GM18526 (cell line): ENCODE measurements around the gene KCNT2.

Source experiments
- POLR2A ChIP-seq: IDR thresholded peaks from 3 replicates; pipeline ENCODE4 v1.6.1; 2011; ENCODE audit not compliant: insufficient read length; ENCODE audit errors: extremely low read depth

The KCNT2 gene

DNA sequence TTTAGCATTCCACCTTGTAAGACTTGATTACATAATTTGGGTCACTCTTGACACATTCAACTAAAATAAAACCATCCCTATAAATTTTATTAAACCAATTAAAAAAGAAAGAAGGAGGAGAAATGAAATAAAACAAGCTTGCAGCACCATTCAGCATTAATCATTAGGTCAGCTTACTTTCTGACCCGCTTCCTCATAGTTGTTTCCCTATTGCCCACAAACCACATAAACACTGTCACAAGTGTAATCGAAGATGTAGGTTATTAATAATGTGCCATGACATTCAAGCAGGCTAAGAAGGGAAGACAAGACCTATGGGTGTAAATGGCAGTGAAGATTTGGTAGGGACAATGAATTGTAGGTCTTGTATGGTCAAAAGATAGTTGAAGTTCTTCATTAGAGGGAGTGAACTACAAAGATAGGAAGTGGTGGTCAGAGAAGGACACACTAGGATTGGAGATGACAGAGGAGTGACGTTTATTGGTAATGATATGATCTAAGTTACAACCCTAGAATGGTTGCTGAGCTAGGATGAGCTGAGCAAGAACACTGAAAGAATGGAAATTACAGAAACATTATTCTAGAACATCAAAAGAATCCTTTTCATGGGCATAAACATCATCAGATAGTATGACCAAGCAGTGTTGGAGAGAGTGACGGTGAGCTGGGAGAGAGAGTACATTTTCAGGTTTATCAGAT, 231.5 kb downstream of the KCNT2 start:
- no peak for TF ChIP-seq POLR2A

DNA sequence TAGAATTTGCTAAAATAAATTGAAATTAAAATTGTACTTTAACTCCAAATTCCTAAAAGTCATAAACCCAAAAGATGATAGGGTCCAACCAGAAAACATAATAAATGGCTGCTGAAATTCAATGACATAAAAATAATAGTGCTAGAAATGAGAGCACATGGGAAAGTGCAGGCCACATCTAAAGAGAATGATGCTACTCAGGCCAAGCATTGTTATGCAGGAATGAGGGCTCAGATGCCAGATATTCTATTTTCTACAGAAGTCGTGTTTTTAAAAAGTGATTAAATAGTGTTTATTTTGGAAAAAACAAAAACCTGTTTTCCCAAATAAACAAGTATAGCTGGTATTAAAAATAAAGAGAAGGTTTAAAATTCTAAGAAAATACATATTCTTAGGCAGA, 234.4 kb downstream of the KCNT2 start:
- no peak for TF ChIP-seq POLR2A

DNA sequence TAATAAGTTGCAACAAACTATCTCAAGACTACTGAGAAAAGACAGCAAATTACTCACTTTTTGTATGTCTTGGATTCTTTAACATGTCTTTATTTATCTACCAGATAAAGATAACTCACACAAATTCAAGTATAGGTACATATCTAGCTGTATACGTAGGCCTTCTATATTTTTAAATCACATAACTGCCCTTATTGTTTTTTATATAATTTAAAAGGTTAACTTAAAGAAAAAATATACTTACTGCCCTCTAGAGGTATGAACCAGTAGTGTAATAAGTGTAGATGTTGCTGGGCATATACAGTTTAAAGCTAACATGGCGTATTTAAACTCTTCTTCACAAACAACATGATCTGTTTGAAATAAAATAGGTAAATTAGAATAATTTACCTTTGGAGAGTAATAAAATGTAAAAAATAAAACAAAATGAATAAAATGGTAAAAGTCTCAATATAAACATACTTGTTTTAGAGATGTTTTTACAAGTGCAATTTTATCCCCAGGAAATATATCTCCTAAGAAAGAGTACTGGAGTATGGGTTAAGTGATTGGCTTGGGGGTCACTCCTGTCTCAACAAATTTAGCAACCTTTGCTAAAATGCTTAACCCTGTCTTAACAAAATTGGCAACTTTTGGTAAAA, 235.2 kb downstream of the KCNT2 start:
- TF ChIP-seq POLR2A = no peak

DNA sequence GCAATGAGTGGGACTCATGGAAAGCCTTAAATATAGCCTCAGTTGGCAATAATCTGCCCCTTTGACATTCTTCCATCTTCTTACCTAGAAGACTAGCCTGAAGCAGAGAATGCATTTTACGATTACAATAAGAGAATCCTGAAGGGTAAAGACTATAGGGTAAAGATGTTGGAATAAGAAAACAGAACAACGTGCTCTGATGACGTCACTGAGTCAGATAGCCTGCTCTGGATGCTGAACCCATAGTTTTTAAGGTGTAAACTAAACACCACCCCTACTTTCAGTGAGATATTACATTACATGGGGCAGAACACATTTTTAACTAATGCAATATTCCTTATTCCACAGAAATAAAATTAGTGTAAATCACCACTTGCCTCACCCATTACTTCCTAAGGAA, 240.4 kb downstream of the KCNT2 start:
- TF ChIP-seq POLR2A = no peak

DNA sequence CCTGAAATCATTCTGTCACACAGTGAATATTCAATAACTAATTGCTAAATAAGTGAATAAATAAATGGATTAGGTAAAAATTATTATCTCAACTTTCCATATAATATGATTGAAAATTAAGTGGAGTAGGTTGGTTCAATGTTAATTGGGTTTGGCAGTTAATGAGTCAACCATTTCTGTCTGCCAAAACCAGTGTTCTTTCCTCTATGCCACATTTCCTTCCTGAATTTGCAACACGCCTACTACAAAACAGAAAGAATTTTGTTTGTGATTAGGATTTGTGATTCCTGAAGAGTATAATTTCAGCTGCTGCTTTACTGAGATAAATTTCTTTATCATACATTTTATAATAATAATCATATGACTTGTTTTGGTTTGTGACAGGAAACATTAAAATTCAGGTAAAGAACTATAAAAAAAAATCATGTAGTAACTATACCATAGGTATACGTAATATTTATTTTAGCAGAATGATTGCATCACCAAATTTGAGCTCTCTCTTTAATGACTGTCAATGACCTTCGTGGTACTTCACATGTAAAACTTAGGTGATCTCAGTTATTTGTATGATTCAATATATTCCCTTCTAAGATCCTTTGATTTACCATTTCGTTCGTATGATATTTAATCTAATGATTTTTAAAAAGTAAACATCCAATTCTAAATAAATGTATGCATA, 241.3 kb downstream of the KCNT2 start:
- TF ChIP-seq POLR2A = no peak

DNA sequence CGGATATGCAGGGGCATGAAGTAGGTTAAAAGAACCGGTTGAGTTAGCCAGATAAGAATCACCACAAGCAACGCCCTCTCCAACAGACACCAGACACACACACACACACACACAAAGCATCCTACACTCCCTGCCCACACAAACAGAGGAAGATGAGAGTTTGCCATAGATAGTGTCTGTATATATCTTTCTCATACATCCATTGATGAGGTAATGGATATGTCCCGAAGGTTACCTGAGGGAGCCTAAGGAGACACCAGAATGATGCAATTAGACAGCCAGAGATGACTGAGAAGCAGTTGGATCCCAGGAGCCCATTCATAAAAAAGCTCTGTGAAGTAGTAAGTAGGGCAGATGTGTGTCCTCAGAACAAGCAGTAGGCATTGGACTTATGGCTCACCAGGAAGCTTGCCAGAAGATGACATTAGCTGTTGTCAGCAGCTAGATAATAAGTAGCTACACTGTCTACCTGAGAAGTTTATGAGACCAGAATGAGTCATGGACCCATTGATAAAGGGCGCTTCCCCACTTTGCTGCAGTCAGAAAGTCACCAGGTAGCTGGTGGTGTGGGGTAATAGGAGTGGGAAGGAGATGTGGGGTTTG, 247.0 kb downstream of the KCNT2 start:
- no peak for TF ChIP-seq POLR2A

DNA sequence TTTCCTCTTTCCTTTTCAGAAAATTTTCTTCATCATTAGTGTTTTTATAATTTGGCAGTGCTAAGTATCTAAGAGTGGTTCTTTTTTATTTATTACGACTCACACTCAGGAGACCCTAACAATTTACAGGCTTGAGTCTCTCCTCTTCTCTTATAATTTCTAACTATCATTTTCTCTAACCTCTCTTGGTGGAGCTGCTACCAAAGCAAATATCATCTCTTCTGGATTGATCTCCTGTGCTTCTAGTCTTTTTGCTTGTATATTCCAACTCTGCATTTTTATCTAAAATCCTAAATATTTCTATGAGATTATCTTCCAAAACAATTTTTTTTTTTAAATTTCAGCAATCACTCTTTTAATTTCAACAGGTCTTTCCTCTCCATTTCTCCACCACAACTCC, 250.3 kb downstream of the KCNT2 start:
- no peak for TF ChIP-seq POLR2A

DNA sequence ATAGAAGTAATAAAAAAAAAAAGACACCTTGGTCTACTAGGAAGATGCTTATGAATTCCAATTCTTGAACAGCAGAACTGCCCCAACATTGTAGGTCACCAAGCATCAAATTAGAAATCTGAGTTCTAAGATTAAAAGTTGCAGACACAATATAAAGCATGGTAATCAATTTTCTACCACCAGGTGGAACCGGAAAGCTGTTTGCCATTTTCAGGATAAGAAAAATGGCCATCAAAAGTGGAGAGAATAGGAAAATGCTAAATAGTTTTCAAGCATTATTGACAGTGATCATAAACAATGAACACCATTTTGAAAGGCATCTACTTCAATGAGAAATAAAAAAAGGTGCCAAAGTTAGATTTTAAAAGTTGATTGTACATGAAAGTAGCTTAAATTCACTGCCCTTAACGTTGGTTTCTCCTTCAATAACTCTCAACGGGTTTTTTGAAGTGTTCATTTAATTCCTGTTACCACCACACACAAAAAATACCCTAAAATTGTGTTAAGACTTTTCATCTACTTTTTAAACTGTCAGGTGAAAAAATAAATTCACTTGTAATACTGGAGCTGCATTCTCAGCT, 252.9 kb downstream of the KCNT2 start:
- no peak for TF ChIP-seq POLR2A

DNA sequence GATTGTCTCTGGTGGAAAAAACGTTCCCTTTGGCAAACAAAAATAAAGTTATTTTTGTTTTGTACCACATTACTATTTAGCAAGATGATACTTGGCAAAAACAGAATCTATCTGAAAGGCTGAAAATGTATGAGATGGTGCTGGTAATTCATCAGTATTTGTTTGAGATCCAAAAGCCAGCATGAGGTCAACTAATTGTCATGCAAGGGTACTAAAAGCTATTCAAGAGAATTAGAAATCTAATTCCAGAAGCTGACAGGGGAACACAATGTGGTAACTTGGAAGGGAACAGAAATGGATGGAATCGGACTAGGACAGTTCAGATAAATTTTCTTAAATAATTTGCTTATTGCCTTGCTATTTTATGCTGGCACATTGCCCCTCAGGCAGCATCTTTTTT, 263.8 kb downstream of the KCNT2 start:
- TF ChIP-seq POLR2A = no peak

DNA sequence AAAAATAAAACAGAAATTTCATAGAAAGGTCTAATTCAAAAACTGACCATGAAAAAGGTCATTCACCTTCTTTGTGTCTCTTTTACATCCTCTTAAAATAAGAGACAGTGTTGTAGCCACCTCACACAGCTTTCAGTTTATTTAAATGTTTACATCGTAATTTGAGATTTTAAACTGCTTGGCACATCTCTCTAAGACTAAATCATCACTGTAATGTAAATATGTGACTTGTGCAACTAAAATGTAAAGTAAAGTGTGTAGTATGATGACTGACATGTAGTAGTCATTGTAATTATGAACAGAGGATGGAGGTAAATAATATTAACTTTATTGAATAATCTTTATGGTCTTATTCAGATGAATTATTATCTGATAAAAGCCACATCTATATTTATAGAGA, 283.9 kb downstream of the KCNT2 start:
- no peak for TF ChIP-seq POLR2A

DNA sequence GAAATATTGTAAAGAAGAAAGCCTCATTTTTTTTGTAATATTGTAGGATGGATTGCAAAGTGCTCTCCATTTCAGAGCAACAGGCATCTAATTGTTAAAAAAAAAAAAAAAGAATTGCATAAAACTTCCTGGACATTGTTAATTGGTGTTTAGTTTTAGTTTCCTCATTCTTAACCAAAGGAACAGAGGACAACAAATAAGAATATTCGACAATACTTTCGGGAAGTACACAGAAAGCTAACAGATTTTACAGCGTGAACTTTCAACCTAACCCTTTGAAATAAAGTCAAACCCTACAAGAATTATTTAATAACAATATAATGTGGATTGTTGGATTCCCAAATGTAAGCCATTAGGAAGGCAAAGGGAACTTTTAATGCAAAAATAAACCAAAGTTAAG, 284.4 kb downstream of the KCNT2 start:
- TF ChIP-seq POLR2A = no peak

DNA sequence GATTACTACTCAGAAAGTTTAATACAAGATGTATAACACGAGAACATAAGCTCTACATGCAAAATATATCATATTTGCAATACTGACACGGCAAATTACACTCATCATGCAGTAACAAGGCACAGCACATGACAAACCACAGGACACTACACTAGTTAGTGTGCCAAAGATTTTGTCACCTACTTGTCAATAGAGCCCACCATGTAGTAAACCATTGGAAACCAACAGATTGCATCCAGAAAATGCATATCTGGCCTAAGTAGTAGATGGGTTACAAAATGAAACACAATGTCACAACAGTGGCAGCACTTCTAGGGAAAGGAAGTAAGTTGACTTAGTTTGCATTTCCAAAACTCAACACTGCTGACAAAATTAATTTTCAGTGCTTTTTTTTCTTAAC, 288.9 kb downstream of the KCNT2 start:
- TF ChIP-seq POLR2A = no peak

DNA sequence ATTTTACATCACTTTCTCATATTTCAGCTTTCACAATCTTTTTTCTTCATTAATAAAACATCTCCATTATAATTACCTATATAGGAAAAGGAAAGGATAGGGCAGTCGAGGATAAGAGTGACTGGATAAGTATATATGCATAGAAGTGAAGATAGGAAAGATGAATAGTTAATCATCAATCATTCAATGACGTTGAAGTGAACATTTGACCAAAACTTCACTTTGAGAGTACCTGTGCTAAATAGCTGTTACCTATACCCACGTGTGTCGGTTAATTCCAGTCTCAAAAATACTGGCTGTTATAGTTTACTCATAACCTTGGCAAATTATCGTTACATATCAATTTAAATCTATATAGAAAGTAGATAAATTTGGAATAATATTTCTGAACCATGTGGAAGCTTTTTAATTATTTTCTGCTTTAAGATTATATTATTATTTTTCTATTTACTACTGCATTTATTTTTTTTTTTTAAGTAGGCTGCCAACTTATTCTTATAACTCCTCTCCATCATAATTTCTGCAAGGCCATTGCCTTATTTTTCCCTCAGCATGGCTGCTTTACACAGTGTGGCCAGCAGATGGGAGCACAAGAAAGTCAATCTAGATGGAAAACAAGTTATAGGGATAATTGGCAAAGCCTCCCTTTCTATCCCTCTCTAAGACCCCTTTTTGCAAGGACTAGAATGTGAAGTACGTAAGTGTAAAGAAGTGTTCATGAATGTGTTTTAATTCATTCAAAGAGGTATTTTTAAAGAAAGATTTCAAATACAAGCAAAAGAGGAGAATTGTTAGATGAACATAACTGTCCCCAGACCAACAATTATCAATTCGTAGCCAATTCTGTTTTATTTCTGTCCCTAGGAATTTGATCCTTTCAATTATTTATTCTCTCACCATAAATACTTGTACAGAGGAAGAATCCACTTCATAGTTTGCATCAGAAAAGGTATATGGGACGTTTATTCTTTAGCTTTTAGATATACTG, 290.4 kb downstream of the KCNT2 start:
- TF ChIP-seq POLR2A = no peak

DNA sequence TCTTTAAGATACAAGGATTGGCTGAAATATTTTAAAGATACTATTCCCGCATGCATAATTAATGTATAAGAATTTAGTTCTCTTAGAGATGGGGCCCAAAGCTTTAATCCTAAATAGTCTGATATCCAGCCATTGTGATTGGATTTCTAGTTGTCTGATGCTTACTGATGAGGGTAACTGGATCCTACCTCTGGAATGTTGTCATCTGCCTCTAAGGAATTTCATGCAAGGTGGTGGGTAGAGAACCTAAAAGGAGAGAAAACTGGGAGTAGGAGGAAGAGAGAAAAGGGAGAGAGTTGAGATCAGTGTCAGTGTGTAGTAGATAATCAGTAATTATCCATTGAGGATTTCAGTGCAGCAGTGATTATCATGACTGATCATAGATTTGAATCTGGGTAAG, 295.5 kb downstream of the KCNT2 start:
- no peak for TF ChIP-seq POLR2A

DNA sequence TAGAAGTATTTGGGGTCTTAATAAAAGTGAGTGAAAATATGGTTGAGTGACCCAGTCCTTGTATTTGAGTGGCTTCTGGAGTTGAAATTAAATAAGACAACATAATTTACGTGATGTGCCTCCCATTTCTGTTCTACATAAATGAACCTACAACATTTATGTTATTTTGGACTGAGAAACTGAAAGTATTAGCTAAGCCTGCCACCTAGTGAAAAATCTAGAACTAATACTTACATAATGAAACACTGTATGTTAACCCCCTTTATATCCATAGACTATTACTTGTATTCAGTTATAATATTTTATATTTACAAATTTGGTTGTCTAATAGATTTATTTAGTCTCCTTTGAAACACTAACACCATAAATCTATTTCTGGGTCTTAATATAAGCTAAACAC, 298.9 kb downstream of the KCNT2 start:
- TF ChIP-seq POLR2A = no peak
